K562 (cell line): ENCODE measurements around the gene BIRC6. TPM values are rescaled to one million over a fixed set of nuclear protein-coding genes. Genes with fewer than 3 reads are reported as not detected.

Source experiments
- AFF1 ChIP-seq, 2 experiments: fragments of 450-650 bp; IDR thresholded peaks; 2 replicates each; pipeline ENCODE4 v1.6.1; 2018; ENCODE audit warnings: mild to moderate bottlenecking in 2 of 2, low read depth in 1 of 2; ENCODE audit not compliant: partially characterized antibody in 2 of 2
- CBFA2T3 ChIP-seq: fragments of 450-650 bp; IDR thresholded peaks from 2 replicates; pipeline ENCODE4 v1.6.1; 2017
- ELK1 ChIP-seq: sonication (generic); formaldehyde crosslinking; IDR thresholded peaks from 2 replicates; pipeline ENCODE4 v1.8.1; 2022; ENCODE audit warnings: missing genetic modification reagents
- IRF9 ChIP-seq: fragments of 450-650 bp; IDR thresholded peaks from 2 replicates; pipeline ENCODE4 v1.6.1; 2016; ENCODE audit warnings: missing biosample characterization, missing genetic modification characterization
- MBD2 ChIP-seq: sonication (generic); IDR thresholded peaks from 2 replicates; pipeline ENCODE4 v1.6.1; 2016; ENCODE audit warnings: low read depth, borderline replicate concordance
- MEF2A ChIP-seq: IDR thresholded peaks from 2 replicates; pipeline ENCODE4 v1.6.1; 2011; ENCODE audit warnings: low read depth, mild to moderate bottlenecking, low read length, moderate library complexity; ENCODE audit not compliant: control insufficient read depth
- MLLT1 ChIP-seq, 2 experiments: fragments of 450-650 bp; IDR thresholded peaks; 2 replicates each; pipeline ENCODE4 v1.6.1; 2016
- PTRF ChIP-seq: fragments of 450-650 bp; IDR thresholded peaks from 2 replicates; pipeline ENCODE4 v1.6.1; 2016; ENCODE audit warnings: mild to moderate bottlenecking, missing genetic modification characterization, missing compliant biosample characterization
- PTTG1 ChIP-seq: fragments of 450-650 bp; IDR thresholded peaks from 2 replicates; pipeline ENCODE4 v1.6.1; 2016; ENCODE audit warnings: low read depth, mild to moderate bottlenecking, missing genetic modification characterization, missing compliant biosample characterization
- SOX6 ChIP-seq: fragments of 450-650 bp; IDR thresholded peaks from 2 replicates; pipeline ENCODE4 v1.6.1; 2014; ENCODE audit warnings: mild to moderate bottlenecking
- YBX1 ChIP-seq: fragments of 450-650 bp; IDR thresholded peaks from 2 replicates; pipeline ENCODE4 v1.7.1; 2016; ENCODE audit warnings: mild to moderate bottlenecking
- ZBTB5 ChIP-seq: fragments of 450-650 bp; IDR thresholded peaks from 2 replicates; pipeline ENCODE4 v1.6.1; 2017; ENCODE audit warnings: antibody characterized with exemption
- ZMIZ1 ChIP-seq, 2 experiments: fragments of 150-350 bp in 1 of 2; IDR thresholded peaks; 2 replicates each; pipeline ENCODE4 v1.6.1; 2012 to 2016; ENCODE audit warnings: low read depth in 2 of 2, low read length in 2 of 2, mild to moderate bottlenecking in 1 of 2, moderate library complexity in 1 of 2
- ZNF263 ChIP-seq: sonication (generic); formaldehyde crosslinking; IDR thresholded peaks from 2 replicates; pipeline ENCODE4 v1.8.0; 2022; ENCODE audit warnings: mild to moderate bottlenecking, missing genetic modification reagents, borderline replicate concordance
- ZZZ3 ChIP-seq: fragments of 450-650 bp; IDR thresholded peaks from 2 replicates; pipeline ENCODE4 v1.6.1; 2016; ENCODE audit warnings: antibody characterized with exemption, mild to moderate bottlenecking, moderate library complexity
- polyA plus RNA-seq, 8 experiments: library from polyadenylated mRNA; depleted of rRNA in 4 of 8; stranded (reverse) in 5 of 8; unstranded in 3 of 8; fragments of >200 nt; fragmentation: Nextera tagmentation in 2 of 8; fragmentation: Illumina TruSeq in 1 of 8; extraction: Ambion mirVana in 2 of 8; extraction: Trizol in 1 of 8; gene quantifications; 2 replicates each; pipeline versions ENCODE4 v1.2.1 to v1.2.3, GENCODE V29; 2011 to 2014; ENCODE audit warnings: inconsistent platforms in 1 of 8, missing spikeins in 1 of 8
- total RNA-seq, 7 experiments: library from RNA; depleted of rRNA in 6 of 7; stranded (reverse); fragments of >200 nt in 6 of 7; fragmentation: Illumina TruSeq in 2 of 7; extraction: Trizol in 2 of 7; gene quantifications; 2 replicates each; pipeline versions ENCODE4 v1.2.1 to v1.2.3, GENCODE V29; 2011 to 2021; ENCODE audit warnings: low replicate concordance in 1 of 7

Gene BIRC6
- total and polyA plus RNA-seq, 9 of the 15 experiments (the other 6 are each of a cell fraction or from before 2014, with no cell fraction given) = 18.8 to 110 (median 49.8) TPM

GRCh38 chr2:32358111-32358482, 1.3 kb downstream of the BIRC6 start (continued):
- peak; percentile 94 for TF ChIP-seq ZBTB5
- no peak for TF ChIP-seq MBD2
- TF ChIP-seq ZZZ3 = no peak
- no peak for TF ChIP-seq PTRF
- peak; percentile 5; the same call in 1 of the 2 replicates for TF ChIP-seq ZNF263 (CRISPR knock-in tag)
- no peak for TF ChIP-seq AFF1 (IDR thresholded peaks at IDR 0.05; ENCODE audit: low read depth in 1 of 2, partially characterized antibody in 2 of 2)
- no peak for TF ChIP-seq SOX6
- no peak for TF ChIP-seq YBX1
- TF ChIP-seq IRF9 (tag) = no peak
- no peak for TF ChIP-seq ZMIZ1 (IDR thresholded peaks at IDR 0.05; ENCODE audit: low read depth in 2 of 2, low read length in 2 of 2)
- TF ChIP-seq PTTG1 = no peak
- TF ChIP-seq ELK1 (CRISPR knock-in tag) = no peak
- TF ChIP-seq MLLT1 (IDR thresholded peaks at IDR 0.05) = peak in 1 of 2 experiments; percentile 14; a peak in 1 of 4 replicates
- no peak for TF ChIP-seq MEF2A
- TF ChIP-seq CBFA2T3 = no peak
